ENCODE results near the gene TSHZ2.
A peak's percentile ranks its signal among the peaks of the same experiment; 100 is the strongest.

Gene TSHZ2

GRCh38 chr20:53116733-53117132 lies 144.6 kb downstream of the TSHZ2 start:
- TF ChIP-seq CTCF (conservative IDR thresholded peaks at IDR 0.05; ENCODE audit: low read length) = no peak
- no peak for DNase-seq (ENCODE audit: low read depth)
- H3K4me3 ChIP-seq (ENCODE audit: low read length) = no peak overlapping the region

GRCh38 chr20:53122853-53123252 lies 150.7 kb downstream of the TSHZ2 start:
- DNase-seq (ENCODE audit: low read depth) = no peak
- H3K4me3 ChIP-seq (ENCODE audit: low read length) = no peak overlapping the region
- no peak for TF ChIP-seq CTCF (conservative IDR thresholded peaks at IDR 0.05; ENCODE audit: low read length)

- DNase-seq (ENCODE audit: low read depth) = peak; percentile 34
- H3K4me3 ChIP-seq (ENCODE audit: low read length) = no peak overlapping the region
- no peak for TF ChIP-seq CTCF (conservative IDR thresholded peaks at IDR 0.05; ENCODE audit: low read length)
Observed at GRCh38 chr20:53124075-53124551, 152.0 kb downstream of the TSHZ2 start.

DNA sequence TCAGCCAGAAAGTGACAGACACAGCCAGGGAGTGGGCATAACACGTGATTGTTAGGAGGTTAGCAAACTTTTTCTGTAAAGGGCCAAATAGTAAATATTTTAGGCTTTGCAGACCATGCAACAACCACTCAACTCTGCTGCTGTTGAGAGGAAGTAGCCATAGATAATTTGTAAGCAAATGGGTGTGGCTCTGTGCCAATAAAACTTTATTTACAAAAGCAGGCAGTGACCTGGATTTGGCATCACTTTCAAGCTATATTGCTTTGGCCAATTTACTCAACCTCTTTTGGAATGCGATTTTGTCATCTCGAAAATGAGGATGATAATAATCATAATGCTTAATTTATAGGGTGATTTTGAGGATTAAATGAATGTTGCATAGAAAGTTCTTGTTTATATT lies 152.6 kb downstream of the TSHZ2 start:
- no peak overlapping the region for H3K4me3 ChIP-seq (ENCODE audit: low read length)
- no peak for DNase-seq (ENCODE audit: low read depth)
- no peak for TF ChIP-seq CTCF (conservative IDR thresholded peaks at IDR 0.05; ENCODE audit: low read length)

- DNase-seq (ENCODE audit: low read depth) = no peak
- TF ChIP-seq CTCF (conservative IDR thresholded peaks at IDR 0.05; ENCODE audit: low read length) = no peak
- H3K4me3 ChIP-seq (ENCODE audit: low read length) = no peak overlapping the region
Observed at GRCh38 chr20:53126185-53126584, 154.0 kb downstream of the TSHZ2 start.

GRCh38 chr20:53127027-53127426 lies 154.9 kb downstream of the TSHZ2 start:
- TF ChIP-seq CTCF (conservative IDR thresholded peaks at IDR 0.05; ENCODE audit: low read length) = no peak
- no peak overlapping the region for H3K4me3 ChIP-seq (ENCODE audit: low read length)
- no peak for DNase-seq (ENCODE audit: low read depth)

- H3K4me3 ChIP-seq (ENCODE audit: low read length) = no peak overlapping the region
- DNase-seq (ENCODE audit: low read depth) = peak; percentile 9
- no peak for TF ChIP-seq CTCF (conservative IDR thresholded peaks at IDR 0.05; ENCODE audit: low read length)
Observed at GRCh38 chr20:53128004-53128403, 155.8 kb downstream of the TSHZ2 start.
